OCI-LY1 (cell line): ENCODE measurements around the gene TMEM126B.

Experiments used
- H2AFZ ChIP-seq: fragments of 200-600 bp; sonication (generic), shearing (Covaris generic); 2 replicates; pipeline ENCODE4 v1.6.0; 2014; ENCODE audit warnings: antibody characterized with exemption, mild to moderate bottlenecking, low read length
- H3F3A ChIP-seq: fragments of 200-600 bp; sonication (generic), shearing (Covaris generic); 2 replicates; pipeline ENCODE4 v1.6.0; 2014; ENCODE audit warnings: mild to moderate bottlenecking, antibody characterized with exemption, low read length, moderate library complexity; ENCODE audit not compliant: insufficient read depth
- H3K27ac ChIP-seq: fragments of 200-600 bp; sonication (generic); 2 replicates; pipeline ENCODE4 v1.5.1; 2014; ENCODE audit warnings: low read length, mixed run types, mild to moderate bottlenecking, low read depth; ENCODE audit not compliant: poor library complexity, severe bottlenecking
- H3K27me3 ChIP-seq: fragments of 200-600 bp; sonication (generic); 2 replicates; pipeline ENCODE4 v1.6.0; 2014; ENCODE audit warnings: antibody characterized with exemption, mild to moderate bottlenecking, low read length, moderate library complexity; ENCODE audit not compliant: insufficient read depth
- H3K36me3 ChIP-seq: fragments of 200-600 bp; sonication (generic); 2 replicates; pipeline ENCODE4 v1.6.1; 2014; ENCODE audit warnings: mild to moderate bottlenecking, antibody characterized with exemption, low read length, moderate library complexity, mixed read lengths; ENCODE audit not compliant: insufficient read depth
- H3K4me1 ChIP-seq: fragments of 200-600 bp; sonication (generic); 2 replicates; pipeline ENCODE4 v1.5.1; 2014; ENCODE audit warnings: mild to moderate bottlenecking, low read length, moderate library complexity; ENCODE audit not compliant: insufficient read depth, severe bottlenecking
- H3K4me2 ChIP-seq: fragments of 200-600 bp; sonication (generic), shearing (Covaris generic); 2 replicates; pipeline ENCODE4 v1.6.1; 2014; ENCODE audit warnings: low read length
- H3K4me3 ChIP-seq: fragments of 200-600 bp; sonication (generic); 2 replicates; pipeline ENCODE4 v1.5.1; 2014; ENCODE audit warnings: low read length, low read depth, mild to moderate bottlenecking, mixed read lengths; ENCODE audit not compliant: poor library complexity, severe bottlenecking
- H3K79me2 ChIP-seq: fragments of 200-600 bp; shearing (Covaris generic); 2 replicates; pipeline ENCODE4 v1.6.1; 2016; ENCODE audit warnings: mixed run types, low read length, mixed read lengths; ENCODE audit not compliant: insufficient read depth
- H3K9ac ChIP-seq: fragments of 200-600 bp; sonication (generic), shearing (Covaris generic); 2 replicates; pipeline ENCODE4 v1.6.1; 2014; ENCODE audit warnings: mild to moderate bottlenecking, low read length, mixed read lengths
- H3K9me2 ChIP-seq: fragments of 200-600 bp; sonication (generic), shearing (Covaris generic); 2 replicates; pipeline ENCODE4 v1.6.1; 2014; ENCODE audit warnings: low read depth, mild to moderate bottlenecking, low read length, mixed read lengths
- H3K9me3 ChIP-seq: fragments of 200-600 bp; shearing (Covaris generic); 2 replicates; pipeline ENCODE4 v1.6.1; 2014; ENCODE audit warnings: low read length, mixed read lengths
- H4K20me1 ChIP-seq: fragments of 200-600 bp; sonication (generic), shearing (Covaris generic); 2 replicates; pipeline ENCODE4 v1.6.0; 2016; ENCODE audit warnings: mild to moderate bottlenecking, low read length; ENCODE audit not compliant: insufficient read depth
- EZH2 ChIP-seq: fragments of 200-600 bp; sonication (generic), shearing (Covaris generic); IDR thresholded peaks from 2 replicates; pipeline ENCODE4 v1.8.0; 2017; ENCODE audit warnings: borderline replicate concordance, mixed run types, mild to moderate bottlenecking, antibody characterized with exemption, low read length, moderate library complexity, mixed read lengths
- TF ChIP-seq, protein P1 (sequence below): fragments of 200-600 bp; sonication (generic), shearing (Covaris generic); IDR thresholded peaks from 2 replicates; pipeline ENCODE4 v1.5.1; 2017; ENCODE audit warnings: mild to moderate bottlenecking, antibody characterized with exemption, low read length, moderate library complexity, mixed read lengths

Gene TMEM126B

DNA sequence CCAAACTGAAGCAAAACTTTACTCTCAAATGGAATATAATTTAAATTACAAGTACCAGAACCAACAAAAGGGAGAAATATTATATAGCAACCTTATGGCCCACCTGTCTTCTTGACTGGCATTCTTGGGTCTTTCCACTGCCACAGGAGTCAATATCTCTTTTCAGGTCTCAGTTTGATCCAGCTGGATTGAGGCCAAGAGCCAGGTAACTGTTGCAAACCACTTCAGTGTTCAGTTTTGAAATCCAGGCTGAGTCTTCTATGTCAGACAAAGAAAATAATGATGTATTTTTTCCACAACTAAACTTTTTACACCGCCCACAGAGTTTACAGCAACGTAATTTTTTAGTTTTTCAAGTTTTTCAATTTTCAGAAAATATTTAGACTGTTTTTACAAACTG, 1.9 kb upstream of the TMEM126B start:
- no peaks in the 10 kb centered on the region for H3K9me2 ChIP-seq
- no peak overlapping the region for H3K4me3 ChIP-seq
- H4K20me1 ChIP-seq = no peaks in the 10 kb centered on the region
- H3K9me3 ChIP-seq = no peaks in the 10 kb centered on the region
- peaks cover 24% of the 10 kb centered on the region for H3K4me1 ChIP-seq
- H3F3A ChIP-seq = no peaks in the 10 kb centered on the region
- TF ChIP-seq EZH2 = no peak
- TF ChIP-seq, protein P1, sequence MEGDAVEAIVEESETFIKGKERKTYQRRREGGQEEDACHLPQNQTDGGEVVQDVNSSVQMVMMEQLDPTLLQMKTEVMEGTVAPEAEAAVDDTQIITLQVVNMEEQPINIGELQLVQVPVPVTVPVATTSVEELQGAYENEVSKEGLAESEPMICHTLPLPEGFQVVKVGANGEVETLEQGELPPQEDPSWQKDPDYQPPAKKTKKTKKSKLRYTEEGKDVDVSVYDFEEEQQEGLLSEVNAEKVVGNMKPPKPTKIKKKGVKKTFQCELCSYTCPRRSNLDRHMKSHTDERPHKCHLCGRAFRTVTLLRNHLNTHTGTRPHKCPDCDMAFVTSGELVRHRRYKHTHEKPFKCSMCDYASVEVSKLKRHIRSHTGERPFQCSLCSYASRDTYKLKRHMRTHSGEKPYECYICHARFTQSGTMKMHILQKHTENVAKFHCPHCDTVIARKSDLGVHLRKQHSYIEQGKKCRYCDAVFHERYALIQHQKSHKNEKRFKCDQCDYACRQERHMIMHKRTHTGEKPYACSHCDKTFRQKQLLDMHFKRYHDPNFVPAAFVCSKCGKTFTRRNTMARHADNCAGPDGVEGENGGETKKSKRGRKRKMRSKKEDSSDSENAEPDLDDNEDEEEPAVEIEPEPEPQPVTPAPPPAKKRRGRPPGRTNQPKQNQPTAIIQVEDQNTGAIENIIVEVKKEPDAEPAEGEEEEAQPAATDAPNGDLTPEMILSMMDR = no peak
- H3K27ac ChIP-seq = no peak overlapping the region
- no peaks in the 10 kb centered on the region for H3K27me3 ChIP-seq
- no peak overlapping the region for H3K9ac ChIP-seq
- no peak overlapping the region for H2AFZ ChIP-seq
- H3K36me3 ChIP-seq = peaks cover 11% of the 10 kb centered on the region
- no peak overlapping the region for H3K4me2 ChIP-seq
- H3K79me2 ChIP-seq = peaks cover 27% of the 10 kb centered on the region

DNA sequence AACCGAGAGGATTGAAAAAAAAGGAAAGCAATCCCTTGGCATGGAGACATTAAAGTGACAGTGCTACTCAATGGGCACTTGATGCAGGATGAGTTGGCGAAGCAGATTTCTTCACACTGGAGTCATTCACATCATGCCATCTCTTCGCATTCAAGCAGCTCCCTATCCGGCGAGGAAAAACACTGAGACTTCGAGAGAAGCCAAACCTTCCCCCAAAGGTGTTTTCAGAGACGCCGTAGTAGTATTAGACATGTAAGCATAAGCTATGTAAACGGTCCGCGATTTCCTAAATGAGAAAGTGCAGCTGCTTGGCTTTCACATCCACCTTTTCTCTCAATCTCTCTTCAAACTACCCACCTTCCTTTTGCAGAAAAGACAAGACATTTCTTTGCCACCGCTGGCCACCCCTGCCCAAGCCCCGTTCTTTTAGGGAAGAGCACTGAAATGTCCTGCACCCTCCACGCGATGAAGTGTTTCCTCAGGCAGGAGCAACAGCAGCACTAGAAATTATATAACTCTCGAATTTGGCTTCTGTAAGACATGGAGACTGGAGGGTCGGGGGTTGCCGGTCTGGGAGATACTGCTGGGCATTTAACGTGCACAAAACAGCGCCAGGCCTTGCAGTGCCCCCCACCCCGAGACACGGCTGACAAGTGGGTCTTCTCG, 928 bp upstream of the TMEM126B start, which contains the start of gene DLG2:
Gene DLG2 (minus strand): TSS at position 13 of the 666 bp plus-strand sequence.
- Histone ChIP-seq H3K9me2 (no peaks in the 10 kb centered on the region), H3F3A (no peaks in the 10 kb centered on the region), H4K20me1 (no peaks in the 10 kb centered on the region), H3K27me3 (no peaks in the 10 kb centered on the region), H3K27ac (no peak within 1 kb of the TSS), H2AFZ (peak within 1 kb of the TSS; percentile 23), H3K79me2 (peaks cover 35% of the 10 kb centered on the region), H3K36me3 (peaks cover 20% of the 10 kb centered on the region), H3K4me2 (peak within 1 kb of the TSS; percentile 76), H3K9me3 (no peaks in the 10 kb centered on the region), H3K4me3 (peak within 1 kb of the TSS; percentile 93), H3K9ac (peak within 1 kb of the TSS; percentile 64), H3K4me1 (peaks cover 24% of the 10 kb centered on the region)
- no peak for TF ChIP-seq EZH2
- TF ChIP-seq, protein P1 = no peak

DNA sequence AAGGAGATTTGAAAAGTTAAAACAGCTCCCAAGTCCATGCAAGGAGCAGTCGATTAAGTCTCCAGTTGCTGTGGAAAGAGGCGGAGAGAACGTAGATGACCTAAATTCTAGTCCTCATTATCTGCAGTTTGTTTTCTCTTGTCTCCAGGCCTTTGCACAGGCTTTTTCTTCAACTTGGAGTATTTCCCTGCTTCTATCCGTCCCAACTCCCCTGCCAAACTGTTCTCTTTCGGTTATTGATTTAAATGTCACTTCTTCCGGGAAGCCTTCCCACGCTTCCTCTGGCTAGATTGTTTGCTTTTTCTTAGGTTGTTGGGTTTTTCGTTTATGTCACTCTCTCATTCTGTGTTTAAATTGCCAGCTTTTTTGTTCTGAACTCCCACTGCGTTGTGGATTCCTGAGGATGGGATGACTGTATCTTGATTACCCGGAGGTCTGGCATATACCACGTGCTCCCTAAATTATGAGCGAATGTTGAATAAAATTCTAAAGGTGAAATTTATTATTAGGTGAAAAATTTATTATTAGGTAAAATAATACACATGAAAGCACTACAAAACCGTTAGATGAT, 463 bp downstream of the TMEM126B start:
- H3K4me1 ChIP-seq = peaks cover 24% of the 10 kb centered on the region

More for the DNA sequence above, 463 bp downstream of the TMEM126B start:
- peaks cover 35% of the 10 kb centered on the region for H3K79me2 ChIP-seq
- H3K4me3 ChIP-seq = peak overlapping the region; percentile 93
- H2AFZ ChIP-seq = peak overlapping the region; percentile 56; the same call in 1 of the 2 replicates
- H3K36me3 ChIP-seq = peaks cover 26% of the 10 kb centered on the region
- peak overlapping the region; percentile 83 for H3K9ac ChIP-seq
- TF ChIP-seq EZH2 = no peak
- TF ChIP-seq, protein P1 = no peak
- H3K27ac ChIP-seq = peak overlapping the region; percentile 6
- peak overlapping the region; percentile 84 for H3K4me2 ChIP-seq
- no peaks in the 10 kb centered on the region for H3K27me3 ChIP-seq
- H4K20me1 ChIP-seq = no peaks in the 10 kb centered on the region
- H3F3A ChIP-seq = no peaks in the 10 kb centered on the region
- H3K9me2 ChIP-seq = no peaks in the 10 kb centered on the region
- H3K9me3 ChIP-seq = no peaks in the 10 kb centered on the region
